ENCODE results near the gene FAM53A. TPM values are rescaled to one million over a fixed set of nuclear protein-coding genes. Genes with fewer than 3 reads are reported as not detected.

The FAM53A gene
- total and polyA plus RNA-seq, 4 donors = 0.44 to 2.2 (median 0.97) TPM

- H3K9ac ChIP-seq (ENCODE audit: low read depth in 1 of 2, low read length in 2 of 2) = no peak overlapping the region
- no peak for DNase-seq (ENCODE audit: low spot score)
- H3K36me3 ChIP-seq (ENCODE audit: control insufficient read depth in 4 of 4, insufficient read depth in 3 of 4, low read depth in 1 of 4, low read length in 3 of 4) = no peaks in the 10 kb centered on the region
- H3K9me3 ChIP-seq (ENCODE audit: control insufficient read depth in 4 of 4, low read length in 3 of 4) = no peaks in the 10 kb centered on the region
- H3K27ac ChIP-seq (ENCODE audit: low read depth in 1 of 2, low read length in 2 of 2) = no peak overlapping the region
- H3K4me3 ChIP-seq (ENCODE audit: low read depth in 1 of 3, low read length in 3 of 3) = no peak overlapping the region
- H3K27me3 ChIP-seq (ENCODE audit: control insufficient read depth in 4 of 4, insufficient read depth in 4 of 4, low read length in 3 of 4) = peaks cover 0 to 2% (median 0%) of the 10 kb centered on the region in 4 donors
- no peaks in the 10 kb centered on the region for H3K4me1 ChIP-seq (ENCODE audit: control insufficient read depth in 4 of 4, insufficient read depth in 4 of 4, low read length in 3 of 4)
- TF ChIP-seq CTCF (IDR thresholded peaks at IDR 0.05; ENCODE audit: low read depth, low read length, missing input control) (no peak), FOXA2 (IDR thresholded peaks at IDR 0.05) (no peak), TAF1 (conservative IDR thresholded peaks at IDR 0.05) (no peak), ZBTB33 (IDR thresholded peaks at IDR 0.05) (no peak), RXRA (IDR thresholded peaks at IDR 0.05) (no peak), FOXA1 (IDR thresholded peaks at IDR 0.05) (no peak), YY1 (IDR thresholded peaks at IDR 0.05) (no peak), RAD21 (IDR thresholded peaks at IDR 0.05) (no peak), HNF4A (conservative IDR thresholded peaks at IDR 0.05) (no peak), NR2F2 (IDR thresholded peaks at IDR 0.05) (no peak), REST (IDR thresholded peaks at IDR 0.05) (no peak), JUND (IDR thresholded peaks at IDR 0.05) (no peak), HNF4G (IDR thresholded peaks at IDR 0.05) (no peak), GABPA (IDR thresholded peaks at IDR 0.05 in 1 of 2, conservative IDR thresholded peaks at IDR 0.05 in 1 of 2) (no peak), EGR1 (IDR thresholded peaks at IDR 0.05; ENCODE audit: low read depth in 2 of 2) (no peak)
- TF ChIP-seq, protein P1, sequence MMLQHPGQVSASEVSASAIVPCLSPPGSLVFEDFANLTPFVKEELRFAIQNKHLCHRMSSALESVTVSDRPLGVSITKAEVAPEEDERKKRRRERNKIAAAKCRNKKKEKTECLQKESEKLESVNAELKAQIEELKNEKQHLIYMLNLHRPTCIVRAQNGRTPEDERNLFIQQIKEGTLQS (IDR thresholded peaks at IDR 0.05) = no peak
- TF ChIP-seq, protein P2, sequence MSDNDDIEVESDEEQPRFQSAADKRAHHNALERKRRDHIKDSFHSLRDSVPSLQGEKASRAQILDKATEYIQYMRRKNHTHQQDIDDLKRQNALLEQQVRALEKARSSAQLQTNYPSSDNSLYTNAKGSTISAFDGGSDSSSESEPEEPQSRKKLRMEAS (IDR thresholded peaks at IDR 0.05) = no peak
- 83% methylated on average over 43 of the region's 43 CpGs for WGBS
These were observed 81.3 kb downstream of the FAM53A start for GRCh38 chr4:1602655-1603412.
